Measurements from ENCODE around the gene VAMP3. TPM values are rescaled to one million over a fixed set of nuclear protein-coding genes. Genes with fewer than 3 reads are reported as not detected.
A peak's percentile ranks its signal among the peaks of the same experiment; 100 is the strongest.

VAMP3 gene
- polyA plus RNA-seq, 1 donor (not counting 4 experiments of a cell fraction or from before 2014, with no cell fraction given): 219 TPM

GRCh38 chr1:7783826-7784491 is 12.9 kb downstream of the VAMP3 start, which contains the start of gene PER3:
PER3 (plus strand) TSS chr1:7784291; CDS start chr1:7784878, 587 bp downstream.
- no peaks in the 10 kb centered on the region for H3K9me1 ChIP-seq (ENCODE audit: control insufficient read depth, extremely low read depth, insufficient read depth, low read length)
- H3K27me3 ChIP-seq (ENCODE audit: control insufficient read depth, extremely low read depth, insufficient read depth, low read length): no peaks in the 10 kb centered on the region
- peaks cover 7 to 12% of the 10 kb centered on the region in 2 experiments for H3K36me3 ChIP-seq (ENCODE audit: control insufficient read depth in 2 of 2, extremely low read depth in 1 of 2, insufficient read depth in 2 of 2, low read length in 2 of 2)
- no peaks in the 10 kb centered on the region for H3K79me2 ChIP-seq (ENCODE audit: control insufficient read depth, insufficient read depth, low read length)
- peak within 1 kb of the TSS; percentile 74 for H3K4me2 ChIP-seq (ENCODE audit: control insufficient read depth, extremely low read depth, insufficient read depth, low read depth, low read length)
- H3K27ac ChIP-seq (ENCODE audit: control insufficient read depth, insufficient read depth, low read length): peak within 1 kb of the TSS; percentile 26
- no peaks in the 10 kb centered on the region for H4K20me1 ChIP-seq (ENCODE audit: control insufficient read depth, extremely low read depth, insufficient read depth, low read length)
- H3K9me3 ChIP-seq (ENCODE audit: control insufficient read depth, low read depth, low read length): no peaks in the 10 kb centered on the region
- no peak for TF ChIP-seq EZH2 (IDR thresholded peaks at IDR 0.05; ENCODE audit: low read length)
- TF ChIP-seq, protein P1, sequence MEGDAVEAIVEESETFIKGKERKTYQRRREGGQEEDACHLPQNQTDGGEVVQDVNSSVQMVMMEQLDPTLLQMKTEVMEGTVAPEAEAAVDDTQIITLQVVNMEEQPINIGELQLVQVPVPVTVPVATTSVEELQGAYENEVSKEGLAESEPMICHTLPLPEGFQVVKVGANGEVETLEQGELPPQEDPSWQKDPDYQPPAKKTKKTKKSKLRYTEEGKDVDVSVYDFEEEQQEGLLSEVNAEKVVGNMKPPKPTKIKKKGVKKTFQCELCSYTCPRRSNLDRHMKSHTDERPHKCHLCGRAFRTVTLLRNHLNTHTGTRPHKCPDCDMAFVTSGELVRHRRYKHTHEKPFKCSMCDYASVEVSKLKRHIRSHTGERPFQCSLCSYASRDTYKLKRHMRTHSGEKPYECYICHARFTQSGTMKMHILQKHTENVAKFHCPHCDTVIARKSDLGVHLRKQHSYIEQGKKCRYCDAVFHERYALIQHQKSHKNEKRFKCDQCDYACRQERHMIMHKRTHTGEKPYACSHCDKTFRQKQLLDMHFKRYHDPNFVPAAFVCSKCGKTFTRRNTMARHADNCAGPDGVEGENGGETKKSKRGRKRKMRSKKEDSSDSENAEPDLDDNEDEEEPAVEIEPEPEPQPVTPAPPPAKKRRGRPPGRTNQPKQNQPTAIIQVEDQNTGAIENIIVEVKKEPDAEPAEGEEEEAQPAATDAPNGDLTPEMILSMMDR (optimal IDR thresholded peaks at IDR 0.05 in 1 of 3, IDR thresholded peaks at IDR 0.05 in 1 of 3, conservative IDR thresholded peaks at IDR 0.05 in 1 of 3; ENCODE audit: extremely low read depth in 1 of 3, insufficient read depth in 2 of 3, low read length in 3 of 3): no peak
- peak within 1 kb of the TSS; percentile 42 to 66 (median 62) for H3K4me3 ChIP-seq (ENCODE audit: control insufficient read depth in 2 of 3, extremely low read depth in 1 of 3, insufficient read depth in 2 of 3, low read depth in 1 of 3, low read length in 3 of 3)
- peak within 1 kb of the TSS; percentile 73 for H3K9ac ChIP-seq (ENCODE audit: control insufficient read depth, extremely low read depth, insufficient read depth, low read length)
- no peak for FAIRE-seq
- dilution Hi-C loops (cut with MboI; ENCODE audit: extremely low pct_ligation_motif_present, low sequenced_read_pairs): no loop called here
- peak; percentile 75 for DNase-seq (ENCODE audit: low read depth, low spot score)
- H2AFZ ChIP-seq (ENCODE audit: control insufficient read depth, low read length): peak within 1 kb of the TSS; percentile 66
- peaks cover 7% of the 10 kb centered on the region for H3K4me1 ChIP-seq (ENCODE audit: control insufficient read depth, extremely low read depth, insufficient read depth, low read length)

DNA sequence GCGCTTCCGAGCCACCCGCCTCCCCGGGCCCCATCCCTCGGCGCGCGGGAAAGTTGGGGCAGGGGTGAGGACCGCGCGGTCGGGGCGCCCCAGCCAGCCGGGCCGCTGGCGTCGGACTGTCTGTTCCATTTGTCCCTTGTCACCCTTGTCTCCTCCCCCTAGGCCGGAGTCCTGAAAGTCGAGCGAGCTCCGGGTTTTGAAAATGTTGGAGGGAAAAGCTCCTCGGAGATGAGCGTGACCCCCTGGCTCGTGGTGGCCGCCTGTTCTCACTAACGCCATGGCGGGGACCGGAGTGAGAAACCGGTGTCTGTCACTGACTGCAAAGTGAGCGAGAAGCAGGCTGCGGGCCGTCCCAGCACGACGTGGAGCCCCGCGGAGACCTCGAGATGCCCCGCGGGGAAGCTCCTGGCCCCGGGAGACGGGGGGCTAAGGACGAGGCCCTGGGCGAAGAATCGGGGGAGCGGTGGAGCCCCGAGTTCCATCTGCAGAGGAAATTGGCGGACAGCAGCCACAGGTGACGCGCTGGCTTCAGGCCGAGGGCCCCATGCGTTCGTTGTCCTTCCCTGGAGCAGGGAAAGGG is 13.5 kb downstream of the VAMP3 start:
- Histone ChIP-seq H3K27me3 (ENCODE audit: control insufficient read depth, extremely low read depth, insufficient read depth, low read length) (no peaks in the 10 kb centered on the region), H3K36me3 (ENCODE audit: control insufficient read depth in 2 of 2, extremely low read depth in 1 of 2, insufficient read depth in 2 of 2, low read length in 2 of 2) (peaks cover 7 to 10% of the 10 kb centered on the region in 2 experiments), H3K4me1 (ENCODE audit: control insufficient read depth, extremely low read depth, insufficient read depth, low read length) (peaks cover 7% of the 10 kb centered on the region), H3K9ac (ENCODE audit: control insufficient read depth, extremely low read depth, insufficient read depth, low read length) (peak overlapping the region; percentile 73), H3K9me3 (ENCODE audit: control insufficient read depth, low read depth, low read length) (no peaks in the 10 kb centered on the region), H3K9me1 (ENCODE audit: control insufficient read depth, extremely low read depth, insufficient read depth, low read length) (no peaks in the 10 kb centered on the region), H2AFZ (ENCODE audit: control insufficient read depth, low read length) (peak overlapping the region; percentile 66), H3K79me2 (ENCODE audit: control insufficient read depth, insufficient read depth, low read length) (no peaks in the 10 kb centered on the region), H4K20me1 (ENCODE audit: control insufficient read depth, extremely low read depth, insufficient read depth, low read length) (no peaks in the 10 kb centered on the region), H3K4me2 (ENCODE audit: control insufficient read depth, extremely low read depth, insufficient read depth, low read depth, low read length) (peak overlapping the region; percentile 70), H3K27ac (ENCODE audit: control insufficient read depth, insufficient read depth, low read length) (peak overlapping the region; percentile 26), H3K4me3 (ENCODE audit: control insufficient read depth in 2 of 3, extremely low read depth in 1 of 3, insufficient read depth in 2 of 3, low read depth in 1 of 3, low read length in 3 of 3) (peak overlapping the region; percentile 41 to 66 (median 62))
- FAIRE-seq (no peak), DNase-seq (ENCODE audit: low read depth, low spot score) (no peak)
- TF ChIP-seq, protein P1 (optimal IDR thresholded peaks at IDR 0.05 in 1 of 3, IDR thresholded peaks at IDR 0.05 in 1 of 3, conservative IDR thresholded peaks at IDR 0.05 in 1 of 3; ENCODE audit: extremely low read depth in 1 of 3, insufficient read depth in 2 of 3, low read length in 3 of 3): no peak
- no peak for TF ChIP-seq EZH2 (IDR thresholded peaks at IDR 0.05; ENCODE audit: low read length)
- dilution Hi-C loops (cut with MboI; ENCODE audit: extremely low pct_ligation_motif_present, low sequenced_read_pairs): no loop called here
